ENCODE data around the gene LTBP4. TPM values are rescaled to one million over a fixed set of nuclear protein-coding genes. Genes with fewer than 3 reads are reported as not detected.

Gene LTBP4
- total and polyA plus RNA-seq, 2 experiments from 2014 or later: 50.2 to 163 TPM

GRCh38 chr19:40578442-40578908 is 22.7 kb upstream of the LTBP4 start:
- no peaks in the 10 kb centered on the region for H3K36me3 ChIP-seq (replicated peaks; ENCODE audit: insufficient read depth, low read depth)
- no peak overlapping the region for H2AFZ ChIP-seq
- no peak overlapping the region for H3K4me2 ChIP-seq
- H3K27me3 ChIP-seq: no peaks in the 10 kb centered on the region
- H3K27ac ChIP-seq: no peak overlapping the region
- no peaks in the 10 kb centered on the region for H3K9me2 ChIP-seq (replicated peaks; ENCODE audit: insufficient read depth)
- H3K4me3 ChIP-seq: no peak overlapping the region
- no peaks in the 10 kb centered on the region for H3K4me1 ChIP-seq (ENCODE audit: insufficient read depth)
- no peak for TF ChIP-seq EZH2phosphoT487 (IDR thresholded peaks at IDR 0.05; ENCODE audit: low read depth, severe bottlenecking, unreplicated experiment)
- TF ChIP-seq EZH2 (IDR thresholded peaks at IDR 0.05; ENCODE audit: borderline replicate concordance): no peak
- no peak for TF ChIP-seq CTCF (IDR thresholded peaks at IDR 0.05; ENCODE audit: poor library complexity)
- H4K20me1 ChIP-seq (ENCODE audit: insufficient read depth, poor library complexity, severe bottlenecking): no peaks in the 10 kb centered on the region
- no peak for DNase-seq (ENCODE audit: low spot score)
- no peaks in the 10 kb centered on the region for H3K79me2 ChIP-seq
- no peaks in the 10 kb centered on the region for H3K9me3 ChIP-seq (ENCODE audit: low read depth)
- 84% methylated on average over 12 of the region's 12 CpGs for WGBS (ENCODE audit: low lambda C conversion rate, missing lambda C conversion rate)

GRCh38 chr19:40580619-40581018 is 20.6 kb upstream of the LTBP4 start:
- Histone ChIP-seq H3K36me3 (replicated peaks; ENCODE audit: insufficient read depth, low read depth) (no peaks in the 10 kb centered on the region), H3K27ac (no peak overlapping the region), H2AFZ (no peak overlapping the region), H3K9me2 (replicated peaks; ENCODE audit: insufficient read depth) (no peaks in the 10 kb centered on the region), H3K79me2 (no peaks in the 10 kb centered on the region), H3K27me3 (no peaks in the 10 kb centered on the region), H3K4me1 (ENCODE audit: insufficient read depth) (no peaks in the 10 kb centered on the region), H4K20me1 (ENCODE audit: insufficient read depth, poor library complexity, severe bottlenecking) (no peaks in the 10 kb centered on the region), H3K4me3 (no peak overlapping the region), H3K9me3 (ENCODE audit: low read depth) (no peaks in the 10 kb centered on the region), H3K4me2 (no peak overlapping the region)
- DNase-seq (ENCODE audit: low spot score): no peak
- 97% methylated on average over 13 of the region's 13 CpGs for WGBS (ENCODE audit: low lambda C conversion rate, missing lambda C conversion rate)
- TF ChIP-seq EZH2 (IDR thresholded peaks at IDR 0.05; ENCODE audit: borderline replicate concordance) (no peak), EZH2phosphoT487 (IDR thresholded peaks at IDR 0.05; ENCODE audit: low read depth, severe bottlenecking, unreplicated experiment) (no peak)

DNA sequence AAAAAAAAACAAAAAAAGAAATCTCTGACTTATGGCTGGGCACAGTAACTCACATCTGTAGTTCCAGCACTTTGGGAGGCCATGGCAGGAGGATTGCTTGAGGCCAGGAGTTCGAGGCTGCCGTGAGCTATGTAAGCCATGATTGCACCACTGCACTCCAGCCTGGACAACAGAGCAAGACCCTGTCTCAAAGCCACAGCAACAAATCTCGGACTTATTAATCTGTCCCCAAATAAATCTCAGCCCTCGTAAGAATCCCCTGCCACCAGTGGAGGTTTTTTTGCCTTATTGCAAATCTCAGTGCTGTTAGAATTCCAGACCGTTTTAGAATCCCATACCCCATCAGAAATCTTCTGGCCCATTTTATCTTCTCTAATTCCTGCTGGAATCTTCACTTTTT is 19.6 kb upstream of the LTBP4 start:
- Histone ChIP-seq H3K79me2 (no peaks in the 10 kb centered on the region), H3K4me1 (ENCODE audit: insufficient read depth) (no peaks in the 10 kb centered on the region), H3K4me2 (no peak overlapping the region), H3K27me3 (no peaks in the 10 kb centered on the region), H3K4me3 (no peak overlapping the region), H3K27ac (no peak overlapping the region), H3K9me3 (ENCODE audit: low read depth) (no peaks in the 10 kb centered on the region), H3K9me2 (replicated peaks; ENCODE audit: insufficient read depth) (no peaks in the 10 kb centered on the region), H3K36me3 (replicated peaks; ENCODE audit: insufficient read depth, low read depth) (no peaks in the 10 kb centered on the region), H4K20me1 (ENCODE audit: insufficient read depth, poor library complexity, severe bottlenecking) (no peaks in the 10 kb centered on the region), H2AFZ (no peak overlapping the region)
- no peak for TF ChIP-seq EZH2 (IDR thresholded peaks at IDR 0.05; ENCODE audit: borderline replicate concordance)
- WGBS (ENCODE audit: low lambda C conversion rate, missing lambda C conversion rate): 98% methylated on average over 5 of the region's 5 CpGs
- no peak for DNase-seq (ENCODE audit: low spot score)

DNA sequence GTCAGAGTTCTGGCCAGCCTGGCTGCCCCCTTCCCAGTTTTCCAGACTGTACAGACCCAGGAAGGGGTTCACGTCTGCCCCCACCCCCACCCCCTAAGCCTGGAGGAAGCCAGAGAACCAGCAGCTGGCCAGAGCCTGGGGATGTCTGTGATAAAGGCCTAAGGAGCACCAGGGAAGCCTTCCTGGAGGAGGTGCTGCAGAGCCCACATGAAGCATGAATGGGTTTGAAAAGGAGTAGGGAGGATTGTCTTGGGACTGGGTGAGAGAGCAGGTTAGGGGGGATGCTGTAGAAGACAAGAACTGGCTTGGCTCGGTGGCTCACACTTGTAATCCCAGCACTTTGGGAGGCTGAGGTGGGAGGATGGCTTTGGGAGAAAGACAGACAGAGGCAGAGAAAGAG is 18.7 kb upstream of the LTBP4 start:
- H3K27me3 ChIP-seq: no peaks in the 10 kb centered on the region
- no peak for DNase-seq (ENCODE audit: low spot score)
- H3K36me3 ChIP-seq (replicated peaks; ENCODE audit: insufficient read depth, low read depth): no peaks in the 10 kb centered on the region
- no peaks in the 10 kb centered on the region for H3K79me2 ChIP-seq
- H4K20me1 ChIP-seq (ENCODE audit: insufficient read depth, poor library complexity, severe bottlenecking): no peaks in the 10 kb centered on the region
- H3K4me1 ChIP-seq (ENCODE audit: insufficient read depth): no peaks in the 10 kb centered on the region
- 88% methylated on average over 2 of the region's 2 CpGs for WGBS (ENCODE audit: low lambda C conversion rate, missing lambda C conversion rate)
- no peak overlapping the region for H3K27ac ChIP-seq
- H3K9me3 ChIP-seq (ENCODE audit: low read depth): no peaks in the 10 kb centered on the region
- H3K9me2 ChIP-seq (replicated peaks; ENCODE audit: insufficient read depth): no peaks in the 10 kb centered on the region
- H3K4me2 ChIP-seq: no peak overlapping the region
- H2AFZ ChIP-seq: no peak overlapping the region
- H3K4me3 ChIP-seq: no peak overlapping the region
- TF ChIP-seq EZH2 (IDR thresholded peaks at IDR 0.05; ENCODE audit: borderline replicate concordance) (no peak), EZH2phosphoT487 (IDR thresholded peaks at IDR 0.05; ENCODE audit: low read depth, severe bottlenecking, unreplicated experiment) (no peak), CTCF (IDR thresholded peaks at IDR 0.05; ENCODE audit: poor library complexity) (no peak)

All from hepatocyte (in vitro differentiated cells).